SKM-1 treated with dmso at 0.1 percent for 144 hours (cell line): Measurements from ENCODE around the gene E2F3.
A peak's percentile ranks its signal among the peaks of the same experiment; 100 is the strongest.
"Not testable (repeated sequence)": the region's sequence is repeated elsewhere in the genome, so short reads cannot be mapped to it uniquely, and the experiment has no call there.

Experiments
- DNase-seq: peaks from one replicate; lab custom pipeline; 2025; ENCODE audit not compliant: unreplicated experiment; lab: John Stamatoyannopoulos, UW

Gene E2F3

GRCh38 chr6:20525208-20525607 is 123.5 kb downstream of the E2F3 start:
- DNase-seq, result not testable (repeated sequence)

- peak; percentile 4 for DNase-seq
Measured at GRCh38 chr6:20529086-20529448, 127.4 kb downstream of the E2F3 start.

GRCh38 chr6:20532881-20533280 is 131.2 kb downstream of the E2F3 start:
- DNase-seq, result no peak

GRCh38 chr6:20533746-20534294 is 132.1 kb downstream of the E2F3 start:
- no peak for DNase-seq

- peak; percentile 66 for DNase-seq
Measured at GRCh38 chr6:20534295-20535262, 132.9 kb downstream of the E2F3 start, which contains the start of gene CDKAL1. CDKAL1 (plus strand) TSS chr6:20534457; CDS start chr6:20546351, 11,894 bp downstream.

- DNase-seq, result no peak
Measured at GRCh38 chr6:20538131-20538662, 136.5 kb downstream of the E2F3 start.

GRCh38 chr6:20538907-20539306 is 137.2 kb downstream of the E2F3 start:
- DNase-seq, result no peak

GRCh38 chr6:20539387-20539786 is 137.7 kb downstream of the E2F3 start:
- no peak for DNase-seq

- DNase-seq, result no peak
Measured at GRCh38 chr6:20540683-20541082, 139.0 kb downstream of the E2F3 start.

GRCh38 chr6:20541382-20541781 is 139.7 kb downstream of the E2F3 start:
- no peak for DNase-seq

GRCh38 chr6:20542927-20543602 is 141.4 kb downstream of the E2F3 start:
- DNase-seq, result no peak
